Suprapubic skin (tissue), 4 donors: ENCODE results near the gene PTPRN2.

Experiments
- POLR2A ChIP-seq, 2 donors: fragments of 450-650 bp; IDR thresholded peaks; one replicate each; pipeline ENCODE4 v1.6.1; 2017; ENCODE audit warnings: antibody characterized with exemption in 2 of 2, mild to moderate bottlenecking in 2 of 2, moderate library complexity in 2 of 2
- POLR2AphosphoS5 ChIP-seq, 3 donors: sonication (generic); formaldehyde crosslinking; IDR thresholded peaks; one replicate each; pipeline ENCODE4 v1.6.1; 2017; ENCODE audit warnings: antibody characterized with exemption in 3 of 3
- TF ChIP-seq, protein P1 (sequence below), 2 donors: fragments of 200-600 bp in 1 of 2; fragments of 450-650 bp in 1 of 2; sonication (generic) in 1 of 2; IDR thresholded peaks; one replicate each; pipeline ENCODE4 v1.5.1; 2016 to 2019; ENCODE audit warnings: antibody characterized with exemption in 2 of 2, mild to moderate bottlenecking in 1 of 2, moderate library complexity in 1 of 2

DNA sequence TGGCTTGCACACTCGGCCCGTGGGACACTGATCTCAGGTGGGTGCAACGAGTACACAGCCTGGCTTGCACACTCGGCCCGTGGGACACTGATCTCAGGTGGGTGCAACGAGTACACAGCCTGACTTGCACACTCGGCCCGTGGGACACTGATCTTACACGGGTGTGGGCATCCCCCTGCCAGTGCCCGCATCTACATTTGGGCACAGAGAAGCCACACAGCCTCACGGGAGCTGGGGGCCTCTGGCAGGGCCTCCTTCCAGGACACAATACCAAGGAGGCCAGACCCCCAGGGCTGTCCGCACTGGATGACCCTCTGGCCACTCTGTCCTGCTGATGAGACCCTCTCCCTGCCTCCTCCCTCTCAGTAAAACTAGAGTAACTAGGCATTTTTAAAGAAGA is 920.4 kb downstream of the PTPRN2 start:
- TF ChIP-seq, protein P1, sequence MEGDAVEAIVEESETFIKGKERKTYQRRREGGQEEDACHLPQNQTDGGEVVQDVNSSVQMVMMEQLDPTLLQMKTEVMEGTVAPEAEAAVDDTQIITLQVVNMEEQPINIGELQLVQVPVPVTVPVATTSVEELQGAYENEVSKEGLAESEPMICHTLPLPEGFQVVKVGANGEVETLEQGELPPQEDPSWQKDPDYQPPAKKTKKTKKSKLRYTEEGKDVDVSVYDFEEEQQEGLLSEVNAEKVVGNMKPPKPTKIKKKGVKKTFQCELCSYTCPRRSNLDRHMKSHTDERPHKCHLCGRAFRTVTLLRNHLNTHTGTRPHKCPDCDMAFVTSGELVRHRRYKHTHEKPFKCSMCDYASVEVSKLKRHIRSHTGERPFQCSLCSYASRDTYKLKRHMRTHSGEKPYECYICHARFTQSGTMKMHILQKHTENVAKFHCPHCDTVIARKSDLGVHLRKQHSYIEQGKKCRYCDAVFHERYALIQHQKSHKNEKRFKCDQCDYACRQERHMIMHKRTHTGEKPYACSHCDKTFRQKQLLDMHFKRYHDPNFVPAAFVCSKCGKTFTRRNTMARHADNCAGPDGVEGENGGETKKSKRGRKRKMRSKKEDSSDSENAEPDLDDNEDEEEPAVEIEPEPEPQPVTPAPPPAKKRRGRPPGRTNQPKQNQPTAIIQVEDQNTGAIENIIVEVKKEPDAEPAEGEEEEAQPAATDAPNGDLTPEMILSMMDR (IDR thresholded peaks at IDR 0.05) = no peak
- TF ChIP-seq POLR2AphosphoS5 (IDR thresholded peaks at IDR 0.05) (no peak), POLR2A (IDR thresholded peaks at IDR 0.05) (no peak)
